Fibroblast of lung (primary cell): ENCODE results near the gene AKNA.

ENCODE experiments used
- EZH2 ChIP-seq: IDR thresholded peaks from 2 replicates; pipeline ENCODE4 v1.5.1; 2012; ENCODE audit warnings: low read length, control low read depth, mild to moderate bottlenecking; ENCODE audit errors: missing control alignments
- TF ChIP-seq, protein P1 (sequence below), 2 donors: IDR thresholded peaks in 1 of 2; conservative IDR thresholded peaks in 1 of 2; 1 replicate in 1 of 2; 2 replicates in 1 of 2; pipeline ENCODE4 v1.5.1; 2011 to 2012; ENCODE audit warnings: low read length in 2 of 2, control low read depth in 1 of 2, inconsistent platforms in 1 of 2, low read depth in 1 of 2, mild to moderate bottlenecking in 1 of 2

DNA sequence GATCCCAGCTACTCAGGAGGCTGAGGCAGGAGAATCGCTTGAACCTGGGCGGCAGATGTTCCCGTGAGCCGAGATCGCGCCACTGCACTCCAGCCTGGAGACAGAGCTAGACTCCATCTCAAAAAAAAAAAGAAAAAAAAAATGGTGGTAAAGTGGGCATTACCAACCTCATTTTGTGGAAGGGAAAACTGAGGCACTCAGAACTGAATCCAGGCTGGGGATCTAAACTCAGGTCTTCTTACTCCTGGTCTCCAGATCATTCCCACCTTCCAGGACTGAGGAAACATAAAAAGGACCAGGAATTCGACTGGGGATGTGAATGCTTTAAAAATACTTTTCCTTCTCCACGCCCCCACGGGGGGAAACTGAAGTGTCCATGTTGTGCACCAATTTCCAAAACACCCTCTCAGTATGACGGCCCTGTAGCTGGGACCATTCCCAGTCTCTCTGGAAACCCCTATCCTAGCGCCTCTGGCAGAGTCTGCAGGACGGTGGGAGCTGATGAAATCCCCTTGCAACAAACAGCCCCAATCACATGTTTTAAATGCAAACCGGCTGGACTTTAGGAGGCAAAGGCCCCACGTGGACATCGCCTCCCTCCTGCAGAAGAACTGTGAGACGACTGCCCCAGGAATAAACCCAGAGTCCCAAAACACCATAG lies 8.9 kb upstream of the AKNA start:
- TF ChIP-seq, protein P1, sequence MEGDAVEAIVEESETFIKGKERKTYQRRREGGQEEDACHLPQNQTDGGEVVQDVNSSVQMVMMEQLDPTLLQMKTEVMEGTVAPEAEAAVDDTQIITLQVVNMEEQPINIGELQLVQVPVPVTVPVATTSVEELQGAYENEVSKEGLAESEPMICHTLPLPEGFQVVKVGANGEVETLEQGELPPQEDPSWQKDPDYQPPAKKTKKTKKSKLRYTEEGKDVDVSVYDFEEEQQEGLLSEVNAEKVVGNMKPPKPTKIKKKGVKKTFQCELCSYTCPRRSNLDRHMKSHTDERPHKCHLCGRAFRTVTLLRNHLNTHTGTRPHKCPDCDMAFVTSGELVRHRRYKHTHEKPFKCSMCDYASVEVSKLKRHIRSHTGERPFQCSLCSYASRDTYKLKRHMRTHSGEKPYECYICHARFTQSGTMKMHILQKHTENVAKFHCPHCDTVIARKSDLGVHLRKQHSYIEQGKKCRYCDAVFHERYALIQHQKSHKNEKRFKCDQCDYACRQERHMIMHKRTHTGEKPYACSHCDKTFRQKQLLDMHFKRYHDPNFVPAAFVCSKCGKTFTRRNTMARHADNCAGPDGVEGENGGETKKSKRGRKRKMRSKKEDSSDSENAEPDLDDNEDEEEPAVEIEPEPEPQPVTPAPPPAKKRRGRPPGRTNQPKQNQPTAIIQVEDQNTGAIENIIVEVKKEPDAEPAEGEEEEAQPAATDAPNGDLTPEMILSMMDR (conservative IDR thresholded peaks at IDR 0.05 in 1 of 2, IDR thresholded peaks at IDR 0.05 in 1 of 2; ENCODE audit: low read depth in 1 of 2, low read length in 2 of 2): no peak
- TF ChIP-seq EZH2: no peak
